ENCODE measurements around the gene KCNIP1.

Gene KCNIP1

GRCh38 chr5:170614720-170615119 lies 110.9 kb downstream of the KCNIP1 start:
- no peak overlapping the region for H3K27ac ChIP-seq (ENCODE audit: low read depth, low read length)
- peaks cover 44% of the 10 kb centered on the region for H3K4me1 ChIP-seq (ENCODE audit: control insufficient read depth, insufficient read depth, low read length)

DNA sequence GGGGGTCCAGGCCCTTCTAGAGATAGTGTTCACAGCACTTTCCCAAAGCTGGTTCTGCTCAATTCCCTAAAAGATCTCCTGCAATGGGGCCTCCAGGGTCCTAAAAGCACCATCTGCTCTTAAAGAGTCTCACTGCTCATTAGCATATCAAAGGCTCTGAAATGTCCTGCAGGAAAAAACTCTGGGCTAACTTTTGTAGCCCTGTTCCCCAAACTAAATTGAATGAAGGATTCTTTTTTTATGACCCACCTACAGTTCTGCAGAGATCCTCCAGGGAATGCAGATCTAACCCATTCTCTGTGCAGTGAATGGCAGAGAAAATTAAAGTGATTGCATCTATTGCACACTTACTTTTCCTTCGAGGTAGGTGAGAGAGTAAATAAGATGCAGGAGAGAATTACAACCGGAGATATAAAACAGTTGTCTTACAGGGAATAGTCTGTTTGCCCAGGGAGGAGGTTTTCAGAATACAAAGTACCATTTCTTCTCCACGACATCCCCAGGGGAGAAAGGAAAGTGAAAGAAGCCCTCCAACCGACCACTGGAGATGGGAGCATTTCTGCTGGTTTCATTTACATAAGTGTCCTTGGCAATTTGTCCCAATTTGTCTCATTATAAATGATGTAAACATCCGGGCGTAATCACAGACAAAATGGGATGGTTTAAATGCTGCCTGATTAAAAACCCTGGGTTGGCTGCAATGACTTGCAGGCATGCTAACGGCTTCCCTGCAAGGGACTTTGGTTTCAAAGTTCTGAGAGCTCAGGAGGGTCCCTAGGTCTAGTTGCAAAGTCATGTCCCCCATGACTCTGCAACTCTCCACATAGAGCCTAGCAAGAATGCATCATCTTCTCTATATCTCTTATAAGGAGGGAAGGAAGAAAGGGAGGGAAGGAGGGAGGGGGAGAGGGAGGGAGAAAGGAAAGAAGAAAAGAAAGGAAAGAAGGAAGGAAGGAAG lies 114.0 kb downstream of the KCNIP1 start:
- no peak overlapping the region for H3K27ac ChIP-seq (ENCODE audit: low read depth, low read length)
- peaks cover 10% of the 10 kb centered on the region; the same call in 1 of the 2 replicates for H3K27me3 ChIP-seq (ENCODE audit: control insufficient read depth, insufficient read depth, low read length)
- H3K9ac ChIP-seq (ENCODE audit: low read length): no peak overlapping the region
- no peaks in the 10 kb centered on the region for H3K9me3 ChIP-seq (ENCODE audit: control insufficient read depth, insufficient read depth, low read depth, low read length)
- no peak overlapping the region for H3K4me3 ChIP-seq (ENCODE audit: low read depth, low read length)
- H3K4me1 ChIP-seq (ENCODE audit: control insufficient read depth, insufficient read depth, low read length): peaks cover 29% of the 10 kb centered on the region
- H3K36me3 ChIP-seq (ENCODE audit: control insufficient read depth, insufficient read depth, low read length): no peaks in the 10 kb centered on the region

More at GRCh38 chr5:170614720-170615119, 110.9 kb downstream of the KCNIP1 start:
- no peak overlapping the region for H3K4me3 ChIP-seq (ENCODE audit: low read depth, low read length)
- H3K9ac ChIP-seq (ENCODE audit: low read length): no peak overlapping the region
- peaks cover 27% of the 10 kb centered on the region; the same call in 1 of the 2 replicates for H3K27me3 ChIP-seq (ENCODE audit: control insufficient read depth, insufficient read depth, low read length)
- H3K9me3 ChIP-seq (ENCODE audit: control insufficient read depth, insufficient read depth, low read depth, low read length): no peaks in the 10 kb centered on the region
- H3K36me3 ChIP-seq (ENCODE audit: control insufficient read depth, insufficient read depth, low read length): no peaks in the 10 kb centered on the region

GRCh38 chr5:170619869-170620268 lies 116.0 kb downstream of the KCNIP1 start:
- H3K27me3 ChIP-seq (ENCODE audit: control insufficient read depth, insufficient read depth, low read length): peaks cover 14% of the 10 kb centered on the region; the same call in 1 of the 2 replicates
- H3K4me3 ChIP-seq (ENCODE audit: low read depth, low read length): no peak overlapping the region
- no peaks in the 10 kb centered on the region for H3K36me3 ChIP-seq (ENCODE audit: control insufficient read depth, insufficient read depth, low read length)
- no peaks in the 10 kb centered on the region for H3K9me3 ChIP-seq (ENCODE audit: control insufficient read depth, insufficient read depth, low read depth, low read length)
- H3K4me1 ChIP-seq (ENCODE audit: control insufficient read depth, insufficient read depth, low read length): peaks cover 14% of the 10 kb centered on the region
- no peak overlapping the region for H3K27ac ChIP-seq (ENCODE audit: low read depth, low read length)
- H3K9ac ChIP-seq (ENCODE audit: low read length): no peak overlapping the region

GRCh38 chr5:170622933-170623332 lies 119.1 kb downstream of the KCNIP1 start:
- H3K36me3 ChIP-seq (ENCODE audit: control insufficient read depth, insufficient read depth, low read length): no peaks in the 10 kb centered on the region

GRCh38 chr5:170623576-170624181 lies 119.9 kb downstream of the KCNIP1 start:
- no peaks in the 10 kb centered on the region; the same call in 1 of the 2 replicates for H3K4me1 ChIP-seq (ENCODE audit: control insufficient read depth, insufficient read depth, low read length)
- no peaks in the 10 kb centered on the region for H3K36me3 ChIP-seq (ENCODE audit: control insufficient read depth, insufficient read depth, low read length)
- no peak overlapping the region for H3K9ac ChIP-seq (ENCODE audit: low read length)
- H3K9me3 ChIP-seq (ENCODE audit: control insufficient read depth, insufficient read depth, low read depth, low read length): no peaks in the 10 kb centered on the region
- no peak overlapping the region for H3K27ac ChIP-seq (ENCODE audit: low read depth, low read length)
- H3K4me3 ChIP-seq (ENCODE audit: low read depth, low read length): no peak overlapping the region
- peaks cover 11% of the 10 kb centered on the region; the same call in 1 of the 2 replicates for H3K27me3 ChIP-seq (ENCODE audit: control insufficient read depth, insufficient read depth, low read length)

More at GRCh38 chr5:170622933-170623332, 119.1 kb downstream of the KCNIP1 start:
- H3K27me3 ChIP-seq (ENCODE audit: control insufficient read depth, insufficient read depth, low read length): peaks cover 11% of the 10 kb centered on the region; the same call in 1 of the 2 replicates
- no peak overlapping the region for H3K9ac ChIP-seq (ENCODE audit: low read length)
- no peaks in the 10 kb centered on the region for H3K9me3 ChIP-seq (ENCODE audit: control insufficient read depth, insufficient read depth, low read depth, low read length)
- no peak overlapping the region for H3K27ac ChIP-seq (ENCODE audit: low read depth, low read length)
- H3K4me1 ChIP-seq (ENCODE audit: control insufficient read depth, insufficient read depth, low read length): peaks cover 3% of the 10 kb centered on the region
- H3K4me3 ChIP-seq (ENCODE audit: low read depth, low read length): no peak overlapping the region

GRCh38 chr5:170625221-170626165 lies 121.7 kb downstream of the KCNIP1 start:
- Histone ChIP-seq H3K27me3 (ENCODE audit: control insufficient read depth, insufficient read depth, low read length) (peaks cover 4% of the 10 kb centered on the region; the same call in 1 of the 2 replicates), H3K4me3 (ENCODE audit: low read depth, low read length) (no peak overlapping the region), H3K9me3 (ENCODE audit: control insufficient read depth, insufficient read depth, low read depth, low read length) (no peaks in the 10 kb centered on the region), H3K36me3 (ENCODE audit: control insufficient read depth, insufficient read depth, low read length) (no peaks in the 10 kb centered on the region), H3K9ac (ENCODE audit: low read length) (no peak overlapping the region), H3K4me1 (ENCODE audit: control insufficient read depth, insufficient read depth, low read length) (no peaks in the 10 kb centered on the region; the same call in 1 of the 2 replicates), H3K27ac (ENCODE audit: low read depth, low read length) (no peak overlapping the region)

- no peak overlapping the region for H3K4me3 ChIP-seq (ENCODE audit: low read depth, low read length)
- no peaks in the 10 kb centered on the region for H3K9me3 ChIP-seq (ENCODE audit: control insufficient read depth, insufficient read depth, low read depth, low read length)
- peaks cover 4% of the 10 kb centered on the region; the same call in 1 of the 2 replicates for H3K27me3 ChIP-seq (ENCODE audit: control insufficient read depth, insufficient read depth, low read length)
- no peak overlapping the region for H3K27ac ChIP-seq (ENCODE audit: low read depth, low read length)
- H3K9ac ChIP-seq (ENCODE audit: low read length): no peak overlapping the region
- no peaks in the 10 kb centered on the region for H3K36me3 ChIP-seq (ENCODE audit: control insufficient read depth, insufficient read depth, low read length)
- H3K4me1 ChIP-seq (ENCODE audit: control insufficient read depth, insufficient read depth, low read length): peaks cover 2% of the 10 kb centered on the region
Observed at GRCh38 chr5:170626507-170627150, 122.8 kb downstream of the KCNIP1 start.

GRCh38 chr5:170627271-170627670 lies 123.5 kb downstream of the KCNIP1 start:
- Histone ChIP-seq H3K9ac (ENCODE audit: low read length) (no peak overlapping the region), H3K9me3 (ENCODE audit: control insufficient read depth, insufficient read depth, low read depth, low read length) (no peaks in the 10 kb centered on the region), H3K4me3 (ENCODE audit: low read depth, low read length) (no peak overlapping the region), H3K4me1 (ENCODE audit: control insufficient read depth, insufficient read depth, low read length) (peaks cover 7% of the 10 kb centered on the region), H3K27ac (ENCODE audit: low read depth, low read length) (no peak overlapping the region), H3K36me3 (ENCODE audit: control insufficient read depth, insufficient read depth, low read length) (no peaks in the 10 kb centered on the region), H3K27me3 (ENCODE audit: control insufficient read depth, insufficient read depth, low read length) (peaks cover 4% of the 10 kb centered on the region; the same call in 1 of the 2 replicates)

DNA sequence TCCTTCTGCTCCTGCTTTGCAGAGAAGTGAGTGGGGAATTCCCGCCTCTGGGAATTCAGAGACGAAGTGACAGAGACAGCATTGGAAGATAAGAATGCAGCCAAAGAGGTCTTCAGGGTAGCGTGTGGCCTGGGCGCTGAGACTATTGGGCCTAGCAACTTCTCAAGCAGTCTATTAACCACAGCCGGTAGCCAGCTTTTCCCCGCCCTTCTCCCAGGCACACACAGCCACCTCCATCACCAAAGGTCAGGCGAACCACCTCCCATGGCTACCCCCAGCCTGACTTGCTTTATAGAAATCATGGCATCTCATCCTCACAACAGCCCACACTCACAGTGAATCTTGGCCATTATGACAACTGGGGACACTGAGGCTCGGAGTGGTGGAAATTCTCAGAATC lies 124.2 kb downstream of the KCNIP1 start:
- no peaks in the 10 kb centered on the region for H3K9me3 ChIP-seq (ENCODE audit: control insufficient read depth, insufficient read depth, low read depth, low read length)
- peaks cover 14% of the 10 kb centered on the region for H3K4me1 ChIP-seq (ENCODE audit: control insufficient read depth, insufficient read depth, low read length)
- no peak overlapping the region for H3K4me3 ChIP-seq (ENCODE audit: low read depth, low read length)
- H3K36me3 ChIP-seq (ENCODE audit: control insufficient read depth, insufficient read depth, low read length): no peaks in the 10 kb centered on the region
- peaks cover 4% of the 10 kb centered on the region; the same call in 1 of the 2 replicates for H3K27me3 ChIP-seq (ENCODE audit: control insufficient read depth, insufficient read depth, low read length)
- H3K9ac ChIP-seq (ENCODE audit: low read length): no peak overlapping the region
- H3K27ac ChIP-seq (ENCODE audit: low read depth, low read length): no peak overlapping the region
